Activated naive CD4-positive, alpha-beta T cell treated with Interleukin-2 at 50 U/mL for 16 hours (primary cell): ENCODE results near the gene ABI3BP.

ENCODE experiments used
- DNase-seq: peaks from one replicate; pipeline ENCODE4 v3.0.0-alpha.2; 2020

The ABI3BP gene

GRCh38 chr3:100717637-100718487, 275.4 kb downstream of the ABI3BP start:
- no peak for DNase-seq

- no peak for DNase-seq
These were observed 276.2 kb downstream of the ABI3BP start for GRCh38 chr3:100717063-100717462.

- no peak for DNase-seq
These were observed 278.0 kb downstream of the ABI3BP start for GRCh38 chr3:100715176-100715575.

- peak; percentile 79 for DNase-seq
These were observed 282.8 kb downstream of the ABI3BP start for GRCh38 chr3:100710261-100710968.

GRCh38 chr3:100709842-100710260, 283.4 kb downstream of the ABI3BP start:
- DNase-seq = peak; percentile 37

- DNase-seq = peak; percentile 97
These were observed 284.0 kb downstream of the ABI3BP start, which contains the start of gene TFG for GRCh38 chr3:100708989-100709841. TFG (plus strand) TSS chr3:100709494; CDS start chr3:100713686, 4,192 bp downstream.

DNA sequence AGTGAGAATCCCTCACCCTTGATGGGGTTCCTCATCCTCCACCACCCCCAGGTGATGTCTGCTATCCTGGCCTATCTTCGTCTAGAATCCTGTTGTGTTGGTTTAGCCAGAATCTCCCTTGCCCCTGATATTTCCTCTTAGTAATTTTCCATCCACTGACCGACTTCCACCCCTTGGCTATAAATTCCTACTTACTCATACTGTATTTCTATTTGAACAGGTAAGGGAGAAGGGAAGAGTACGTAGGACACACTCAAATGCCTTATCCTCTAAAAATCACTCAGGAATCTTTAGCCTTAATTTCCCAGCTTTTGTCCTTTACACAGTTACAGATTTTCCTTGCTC, 284.6 kb downstream of the ABI3BP start:
- DNase-seq = no peak

- no peak for DNase-seq
These were observed 286.9 kb downstream of the ABI3BP start for GRCh38 chr3:100706365-100706764.

- DNase-seq = no peak
These were observed 289.4 kb downstream of the ABI3BP start for GRCh38 chr3:100703865-100704264.

GRCh38 chr3:100702980-100703345, 290.3 kb downstream of the ABI3BP start:
- no peak for DNase-seq

GRCh38 chr3:100702082-100702979, 290.9 kb downstream of the ABI3BP start:
- DNase-seq = no peak

GRCh38 chr3:100700708-100701107, 292.5 kb downstream of the ABI3BP start:
- DNase-seq = no peak
